Gastrocnemius medialis (tissue), 4 donors: ENCODE measurements around the gene HIRIP3.

ENCODE experiments used
- CTCF ChIP-seq, 5 experiments: fragments of 450-650 bp in 3 of 5; fragments of 200-600 bp in 2 of 5; sonication (generic) in 2 of 5; IDR thresholded peaks in 4 of 5; conservative IDR thresholded peaks in 1 of 5; 1 replicate in 4 of 5; 2 replicates in 1 of 5; pipeline ENCODE4 v1.5.1; 2016 to 2019; ENCODE audit warnings: antibody characterized with exemption in 5 of 5, mild to moderate bottlenecking in 3 of 5, moderate library complexity in 3 of 5
- POLR2A ChIP-seq, 2 donors: fragments of 450-650 bp; IDR thresholded peaks; one replicate each; pipeline ENCODE4 v1.6.1; 2017; ENCODE audit warnings: antibody characterized with exemption in 2 of 2, mild to moderate bottlenecking in 2 of 2, moderate library complexity in 2 of 2

GRCh38 chr16:30016555-30017276 lies 21.3 kb upstream of the HIRIP3 start:
- TF ChIP-seq CTCF (IDR thresholded peaks at IDR 0.05 in 4 of 5, conservative IDR thresholded peaks at IDR 0.05 in 1 of 5) = no peak
- no peak for TF ChIP-seq POLR2A (IDR thresholded peaks at IDR 0.05)
